ENCODE data around the gene GCA.

GCA gene

GRCh38 chr2:162328424-162329157 is 15.3 kb upstream of the GCA start:
- DNase-seq: no peak

GRCh38 chr2:162330881-162331280 is 13.1 kb upstream of the GCA start:
- no peak for DNase-seq

- no peak for DNase-seq
These were observed 10.0 kb upstream of the GCA start for GRCh38 chr2:162333968-162334367.

GRCh38 chr2:162337868-162338267 is 6.1 kb upstream of the GCA start:
- DNase-seq: no peak

GRCh38 chr2:162340822-162341221 is 3.1 kb upstream of the GCA start:
- no peak for DNase-seq

GRCh38 chr2:162342321-162342720 is 1.6 kb upstream of the GCA start:
- peak; percentile 58 for DNase-seq

GRCh38 chr2:162342841-162343240 is 1.1 kb upstream of the GCA start:
- DNase-seq: no peak

- no peak for DNase-seq
These were observed 474 bp upstream of the GCA start for GRCh38 chr2:162343492-162343823.

- DNase-seq: no peak
These were observed 652 bp downstream of the GCA start for GRCh38 chr2:162344617-162344950.

GRCh38 chr2:162365392-162365791 is 21.5 kb downstream of the GCA start:
- no peak for DNase-seq

- no peak for DNase-seq
These were observed 24.6 kb downstream of the GCA start for GRCh38 chr2:162368494-162368893.

GRCh38 chr2:162369551-162369950 is 25.6 kb downstream of the GCA start:
- no peak for DNase-seq

GRCh38 chr2:162370931-162371330 is 27.0 kb downstream of the GCA start:
- DNase-seq: no peak

- DNase-seq: no peak
These were observed 28.9 kb downstream of the GCA start for GRCh38 chr2:162372818-162373217.

GRCh38 chr2:162379719-162380580 is 36.0 kb downstream of the GCA start:
- DNase-seq: no peak

- DNase-seq: no peak
These were observed 37.9 kb downstream of the GCA start for GRCh38 chr2:162381851-162382250.

GRCh38 chr2:162382278-162382677 is 38.3 kb downstream of the GCA start:
- DNase-seq: no peak

- DNase-seq: peak; percentile 85
These were observed 41.6 kb downstream of the GCA start for GRCh38 chr2:162385536-162385935.

- DNase-seq: no peak
These were observed 46.9 kb downstream of the GCA start for GRCh38 chr2:162390801-162391200.

GRCh38 chr2:162400336-162400735 is 56.4 kb downstream of the GCA start:
- no peak for DNase-seq

- DNase-seq: peak; percentile 70
These were observed 57.9 kb downstream of the GCA start for GRCh38 chr2:162401871-162402270.

- DNase-seq: peak; percentile 89
These were observed 60.0 kb downstream of the GCA start for GRCh38 chr2:162403884-162404283.
